ENCODE data around the gene UBAP2L.
"Not testable (repeated sequence)": the region's sequence is repeated elsewhere in the genome, so short reads cannot be mapped to it uniquely, and the experiment has no call there.

Gene UBAP2L

DNA sequence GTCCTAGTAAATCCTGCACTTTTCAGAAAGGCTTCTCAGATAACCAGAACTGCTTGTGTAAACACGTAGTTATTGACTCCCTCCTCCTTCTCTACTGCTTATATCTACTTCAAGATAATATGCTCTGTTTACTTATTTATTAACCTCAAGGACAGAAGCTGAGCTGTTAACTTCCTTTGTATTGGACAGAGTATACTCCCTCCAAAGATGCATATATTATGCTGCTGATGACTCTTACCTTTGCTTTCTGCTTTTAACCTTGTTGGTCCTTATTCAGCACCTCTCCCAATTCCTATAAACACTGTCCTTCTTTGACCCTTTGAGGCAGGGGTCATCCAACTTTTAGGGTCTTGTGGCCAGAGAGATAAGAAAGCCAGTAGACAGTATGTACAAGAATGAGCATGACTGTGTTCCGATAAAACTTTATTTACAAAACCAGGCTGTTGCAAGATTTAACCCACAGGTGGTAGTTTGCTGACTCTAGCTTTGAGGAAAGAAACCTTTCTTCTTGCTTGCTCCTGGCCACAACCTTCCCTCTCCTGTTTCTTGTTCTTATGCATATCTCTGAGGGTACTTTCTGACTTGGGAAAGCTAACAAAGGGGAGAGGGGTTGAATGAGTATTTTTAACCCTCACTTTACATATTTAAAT is 33.8 kb upstream of the UBAP2L start:
- Histone ChIP-seq H3K4me1 (ENCODE audit: insufficient read depth, insufficient read length) (peaks cover 2% of the 10 kb centered on the region), H3K9me3 (ENCODE audit: insufficient read depth, low read length) (no peaks in the 10 kb centered on the region), H3K4me3 (ENCODE audit: insufficient read length, low read depth) (no peak overlapping the region), H3K9ac (ENCODE audit: insufficient read length, low read depth) (peak overlapping the region; percentile 14), H3K27me3 (ENCODE audit: insufficient read depth, insufficient read length) (no peaks in the 10 kb centered on the region), H3K36me3 (ENCODE audit: insufficient read depth, insufficient read length, low read length) (peaks cover 3% of the 10 kb centered on the region)
- peak; percentile 80 for DNase-seq (ENCODE audit: low read depth, low spot score)
- no peak for TF ChIP-seq ZNF274 (IDR thresholded peaks at IDR 0.05; ENCODE audit: low read depth, low read length)
- TF ChIP-seq YY1 (IDR thresholded peaks at IDR 0.05; ENCODE audit: insufficient read depth, insufficient read length), result no peak
- TF ChIP-seq SUZ12 (IDR thresholded peaks at IDR 0.05; ENCODE audit: extremely low read depth, insufficient read depth, insufficient read length), result no peak

DNA sequence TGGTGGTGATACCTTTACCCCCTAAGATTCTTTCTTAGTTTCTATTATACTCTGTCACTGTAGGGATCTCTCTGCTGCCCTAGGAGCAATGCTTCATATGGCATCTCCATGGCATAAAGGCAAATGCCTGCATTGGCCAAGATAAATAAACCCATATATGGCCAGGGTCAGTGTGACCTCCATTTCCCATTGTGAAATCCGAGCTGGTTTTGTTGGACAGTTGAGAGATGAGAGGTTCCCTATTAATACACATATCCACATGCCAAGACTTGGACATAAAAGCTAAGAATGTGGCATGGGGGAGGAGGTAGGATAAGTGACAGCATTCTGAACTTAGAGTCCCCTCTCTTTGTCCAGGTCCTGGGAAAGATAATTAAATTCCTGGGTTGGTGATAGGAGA is 30.2 kb upstream of the UBAP2L start:
- Histone ChIP-seq H3K4me1 (ENCODE audit: insufficient read depth, insufficient read length) (peaks cover 7% of the 10 kb centered on the region), H3K36me3 (ENCODE audit: insufficient read depth, insufficient read length, low read length) (no peaks in the 10 kb centered on the region), H3K27me3 (ENCODE audit: insufficient read depth, insufficient read length) (peaks cover 5% of the 10 kb centered on the region), H3K4me3 (ENCODE audit: insufficient read length, low read depth) (no peak overlapping the region), H3K9me3 (ENCODE audit: insufficient read depth, low read length) (no peaks in the 10 kb centered on the region), H3K9ac (ENCODE audit: insufficient read length, low read depth) (no peak overlapping the region)
- TF ChIP-seq YY1 (IDR thresholded peaks at IDR 0.05; ENCODE audit: insufficient read depth, insufficient read length) (no peak), SUZ12 (IDR thresholded peaks at IDR 0.05; ENCODE audit: extremely low read depth, insufficient read depth, insufficient read length) (no peak), ZNF274 (IDR thresholded peaks at IDR 0.05; ENCODE audit: low read depth, low read length) (no peak)
- no peak for DNase-seq (ENCODE audit: low read depth, low spot score)

DNA sequence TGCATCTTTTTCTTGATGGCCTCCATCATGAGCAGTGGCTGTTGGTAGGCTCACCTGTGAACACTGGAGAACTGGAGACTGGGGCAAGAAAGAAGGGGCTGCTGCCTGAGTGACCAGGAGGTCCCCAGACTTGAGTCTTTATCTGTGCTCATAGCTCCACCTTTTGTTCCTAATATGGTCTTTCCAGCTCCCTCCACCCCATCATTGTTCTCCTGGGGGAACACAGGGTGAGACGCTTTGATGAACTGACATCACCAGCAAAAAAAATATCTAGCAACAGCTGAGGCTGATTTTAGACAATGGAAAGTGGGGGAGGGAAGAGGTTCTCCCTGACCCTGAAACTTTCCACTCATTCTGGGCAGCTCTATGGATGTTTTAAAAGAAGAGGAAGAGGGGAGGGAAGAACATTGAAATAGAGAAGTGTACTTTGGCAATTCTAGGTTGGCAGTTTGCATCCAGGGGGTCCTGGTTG is 28.7 kb upstream of the UBAP2L start, which contains the start of gene TPM3:
Gene TPM3 (minus strand): TSS at position 111 of the 472 bp plus-strand sequence. CDS start 82 bp downstream, at position 29.
- no peak for DNase-seq (ENCODE audit: low read depth, low spot score)
- Histone ChIP-seq H3K9me3 (ENCODE audit: insufficient read depth, low read length) (no peaks in the 10 kb centered on the region), H3K9ac (ENCODE audit: insufficient read length, low read depth) (no peak within 1 kb of the TSS), H3K36me3 (ENCODE audit: insufficient read depth, insufficient read length, low read length) (no peaks in the 10 kb centered on the region), H3K4me1 (ENCODE audit: insufficient read depth, insufficient read length) (peaks cover 7% of the 10 kb centered on the region), H3K27me3 (ENCODE audit: insufficient read depth, insufficient read length) (peaks cover 5% of the 10 kb centered on the region), H3K4me3 (ENCODE audit: insufficient read length, low read depth) (no peak within 1 kb of the TSS)
- no peak for TF ChIP-seq ZNF274 (IDR thresholded peaks at IDR 0.05; ENCODE audit: low read depth, low read length)
- no peak for TF ChIP-seq YY1 (IDR thresholded peaks at IDR 0.05; ENCODE audit: insufficient read depth, insufficient read length)

GRCh38 chr1:154192476-154192875 is 28.3 kb upstream of the UBAP2L start:
- Histone ChIP-seq H3K4me1 (ENCODE audit: insufficient read depth, insufficient read length) (peaks cover 7% of the 10 kb centered on the region), H3K27me3 (ENCODE audit: insufficient read depth, insufficient read length) (peaks cover 5% of the 10 kb centered on the region), H3K9me3 (ENCODE audit: insufficient read depth, low read length) (no peaks in the 10 kb centered on the region), H3K9ac (ENCODE audit: insufficient read length, low read depth) (no peak overlapping the region), H3K4me3 (ENCODE audit: insufficient read length, low read depth) (no peak overlapping the region), H3K36me3 (ENCODE audit: insufficient read depth, insufficient read length, low read length) (no peaks in the 10 kb centered on the region)
- no peak for DNase-seq (ENCODE audit: low read depth, low spot score)
- TF ChIP-seq YY1 (IDR thresholded peaks at IDR 0.05; ENCODE audit: insufficient read depth, insufficient read length) (no peak), SUZ12 (IDR thresholded peaks at IDR 0.05; ENCODE audit: extremely low read depth, insufficient read depth, insufficient read length) (no peak), ZNF274 (IDR thresholded peaks at IDR 0.05; ENCODE audit: low read depth, low read length) (no peak)

DNA sequence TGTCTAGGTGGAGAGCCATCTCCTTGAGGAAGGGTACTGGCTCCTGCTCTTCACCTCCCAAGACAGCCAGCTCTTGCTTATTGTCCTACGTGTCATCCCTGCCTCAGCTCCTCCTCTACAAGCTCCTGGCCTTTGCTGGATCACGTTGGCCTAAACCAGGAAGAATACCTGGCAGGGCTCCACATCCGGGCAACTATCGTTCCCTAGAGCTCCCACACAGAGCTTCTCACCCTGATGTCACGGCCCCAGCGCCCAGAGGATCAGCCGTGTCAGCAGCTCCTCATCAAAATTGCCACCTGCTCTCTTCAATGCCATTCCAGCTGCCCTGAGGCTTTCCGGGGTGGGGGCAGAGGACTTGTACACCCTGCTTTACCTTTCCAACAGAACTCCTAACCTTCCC is 26.9 kb upstream of the UBAP2L start:
- Histone ChIP-seq H3K4me1 (ENCODE audit: insufficient read depth, insufficient read length) (peaks cover 7% of the 10 kb centered on the region), H3K4me3 (ENCODE audit: insufficient read length, low read depth) (no peak overlapping the region), H3K9ac (ENCODE audit: insufficient read length, low read depth) (no peak overlapping the region), H3K36me3 (ENCODE audit: insufficient read depth, insufficient read length, low read length) (no peaks in the 10 kb centered on the region), H3K9me3 (ENCODE audit: insufficient read depth, low read length) (no peaks in the 10 kb centered on the region), H3K27me3 (ENCODE audit: insufficient read depth, insufficient read length) (peaks cover 5% of the 10 kb centered on the region)
- DNase-seq (ENCODE audit: low read depth, low spot score), result no peak
- no peak for TF ChIP-seq SUZ12 (IDR thresholded peaks at IDR 0.05; ENCODE audit: extremely low read depth, insufficient read depth, insufficient read length)

- Histone ChIP-seq H3K36me3 (ENCODE audit: insufficient read depth, insufficient read length, low read length) (no peaks in the 10 kb centered on the region), H3K9ac (ENCODE audit: insufficient read length, low read depth) (no peak overlapping the region), H3K9me3 (ENCODE audit: insufficient read depth, low read length) (no peaks in the 10 kb centered on the region), H3K4me1 (ENCODE audit: insufficient read depth, insufficient read length) (peaks cover 4% of the 10 kb centered on the region), H3K4me3 (ENCODE audit: insufficient read length, low read depth) (no peak overlapping the region), H3K27me3 (ENCODE audit: insufficient read depth, insufficient read length) (peaks cover 2% of the 10 kb centered on the region)
- no peak for TF ChIP-seq YY1 (IDR thresholded peaks at IDR 0.05; ENCODE audit: insufficient read depth, insufficient read length)
- TF ChIP-seq ZNF274 (IDR thresholded peaks at IDR 0.05; ENCODE audit: low read depth, low read length), result no peak
- no peak for TF ChIP-seq SUZ12 (IDR thresholded peaks at IDR 0.05; ENCODE audit: extremely low read depth, insufficient read depth, insufficient read length)
- DNase-seq (ENCODE audit: low read depth, low spot score), result no peak
Measured at GRCh38 chr1:154198756-154199562, 21.8 kb upstream of the UBAP2L start.

DNA sequence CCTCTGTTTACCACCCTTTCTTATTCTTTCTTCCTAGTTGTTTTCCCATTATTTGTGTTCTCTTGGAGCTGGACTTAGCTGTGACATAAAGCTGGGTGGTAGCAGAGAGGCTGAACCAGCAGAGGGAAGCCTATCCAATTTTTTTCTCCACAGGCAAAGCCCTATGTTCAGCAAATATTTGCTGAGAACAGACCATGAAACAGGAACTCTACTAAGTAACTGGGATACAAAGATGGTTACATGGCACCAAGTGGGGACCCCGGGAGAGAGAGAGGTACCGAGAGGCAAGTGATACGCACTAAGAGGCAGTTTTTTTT is 21.2 kb upstream of the UBAP2L start:
- peaks cover under 1% of the 10 kb centered on the region for H3K36me3 ChIP-seq (ENCODE audit: insufficient read depth, insufficient read length, low read length)
- H3K27me3 ChIP-seq (ENCODE audit: insufficient read depth, insufficient read length), result no peaks in the 10 kb centered on the region
- TF ChIP-seq SUZ12 (IDR thresholded peaks at IDR 0.05; ENCODE audit: extremely low read depth, insufficient read depth, insufficient read length) (no peak), ZNF274 (IDR thresholded peaks at IDR 0.05; ENCODE audit: low read depth, low read length) (no peak), YY1 (IDR thresholded peaks at IDR 0.05; ENCODE audit: insufficient read depth, insufficient read length) (no peak)
- DNase-seq (ENCODE audit: low read depth, low spot score), result no peak
- no peak overlapping the region for H3K9ac ChIP-seq (ENCODE audit: insufficient read length, low read depth)
- no peak overlapping the region for H3K4me3 ChIP-seq (ENCODE audit: insufficient read length, low read depth)
- peaks cover 4% of the 10 kb centered on the region for H3K4me1 ChIP-seq (ENCODE audit: insufficient read depth, insufficient read length)
- H3K9me3 ChIP-seq (ENCODE audit: insufficient read depth, low read length), result no peaks in the 10 kb centered on the region

- not testable (repeated sequence) for DNase-seq (ENCODE audit: low read depth, low spot score); H3K4me1 ChIP-seq (ENCODE audit: insufficient read depth, insufficient read length); H3K27me3 ChIP-seq (ENCODE audit: insufficient read depth, insufficient read length); H3K9me3 ChIP-seq (ENCODE audit: insufficient read depth, low read length); H3K4me3 ChIP-seq (ENCODE audit: insufficient read length, low read depth); H3K9ac ChIP-seq (ENCODE audit: insufficient read length, low read depth)
- H3K36me3 ChIP-seq (ENCODE audit: insufficient read depth, insufficient read length, low read length), result peaks cover 56% of the 10 kb centered on the region
Measured at GRCh38 chr1:154205778-154206177, 15.0 kb upstream of the UBAP2L start.
